Kidney glomerular epithelial cell (primary cell): Measurements from ENCODE around the gene USP20.

Experiments used
- DNase-seq: peaks from one replicate; lab custom pipeline; 2025; lab: John Stamatoyannopoulos, UW

USP20 gene

GRCh38 chr9:129919841-129920240 lies 84.6 kb downstream of the USP20 start:
- DNase-seq: no peak

GRCh38 chr9:129921905-129922304 lies 86.6 kb downstream of the USP20 start:
- no peak for DNase-seq

DNA sequence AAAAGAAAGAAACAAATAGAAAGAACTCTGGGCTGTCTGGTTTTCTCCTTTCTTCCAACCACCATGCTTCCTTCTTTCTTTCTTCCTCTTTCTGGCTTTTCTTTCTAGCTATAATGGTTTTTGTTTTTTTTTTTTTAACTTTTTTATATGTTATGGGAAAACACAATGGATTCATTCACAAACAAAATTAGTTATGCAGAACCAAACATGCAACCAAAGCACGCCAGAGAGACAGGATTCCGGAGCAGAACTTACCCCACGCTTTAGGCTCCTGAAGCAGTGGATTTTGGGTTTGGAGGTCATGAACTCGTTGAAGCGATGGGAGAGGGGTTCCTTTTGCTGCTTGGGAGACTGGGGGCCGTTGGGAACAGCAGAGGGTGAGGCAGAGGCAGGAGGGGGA lies 88.3 kb downstream of the USP20 start:
- DNase-seq: no peak

- DNase-seq: no peak
These were observed 94.4 kb downstream of the USP20 start for GRCh38 chr9:129929496-129930125.

GRCh38 chr9:129930743-129931142 lies 95.5 kb downstream of the USP20 start:
- no peak for DNase-seq
